GM18951 (cell line): ENCODE results near the gene CSRP1.
A peak's percentile ranks its signal among the peaks of the same experiment; 100 is the strongest.
"Not testable (repeated sequence)": the region's sequence is repeated elsewhere in the genome, so short reads cannot be mapped to it uniquely, and the experiment has no call there.

Source experiments
- POLR2A ChIP-seq: IDR thresholded peaks from 4 replicates; pipeline ENCODE4 v1.6.1; 2011; ENCODE audit warnings: mild to moderate bottlenecking; ENCODE audit not compliant: insufficient read length, insufficient read depth; ENCODE audit errors: extremely low read depth
- in situ Hi-C: fragments of 300-500 bp; cut with MboI; formaldehyde crosslinking; loops from one replicate; pipeline ENCODE4 v1.12.0; 2022; ENCODE audit warnings: low sequenced_read_pairs, mixed read lengths, inconsistent platforms; ENCODE audit not compliant: unreplicated experiment

CSRP1 gene

GRCh38 chr1:201476670-201477344, 30.1 kb downstream of the CSRP1 start:
- no peak for TF ChIP-seq POLR2A
- in situ Hi-C loops: no loop called here

- in situ Hi-C loops: no loop called here
- no peak for TF ChIP-seq POLR2A
Observed at GRCh38 chr1:201475915-201476669, 30.8 kb downstream of the CSRP1 start.

- no peak for TF ChIP-seq POLR2A
- in situ Hi-C loops: no loop called here
Observed at GRCh38 chr1:201475130-201475529, 31.8 kb downstream of the CSRP1 start.

- no peak for TF ChIP-seq POLR2A
- in situ Hi-C loops: no loop called here
Observed at GRCh38 chr1:201473296-201473695, 33.6 kb downstream of the CSRP1 start.

GRCh38 chr1:201472321-201472720, 34.6 kb downstream of the CSRP1 start:
- in situ Hi-C loops: not testable (repeated sequence)

- in situ Hi-C loops: no loop called here
Observed at GRCh38 chr1:201471772-201472171, 35.2 kb downstream of the CSRP1 start.

GRCh38 chr1:201470581-201470980, 36.3 kb downstream of the CSRP1 start:
- TF ChIP-seq POLR2A: no peak
- in situ Hi-C loops: no loop called here

More at GRCh38 chr1:201471772-201472171, 35.2 kb downstream of the CSRP1 start:
- TF ChIP-seq POLR2A: no peak

- TF ChIP-seq POLR2A: no peak
- in situ Hi-C loops: no loop called here
Observed at GRCh38 chr1:201469645-201470074, 37.3 kb downstream of the CSRP1 start.

GRCh38 chr1:201468844-201469644, 37.9 kb downstream of the CSRP1 start, which contains the start of gene PHLDA3:
Gene PHLDA3 (minus strand): TSS chr1:201469188. CDS start chr1:201468786, 402 bp downstream.
- in situ Hi-C loops: no loop called here
- peak; percentile 83 for TF ChIP-seq POLR2A

GRCh38 chr1:201468501-201468843, 38.5 kb downstream of the CSRP1 start:
- in situ Hi-C loops: no loop called here
- no peak for TF ChIP-seq POLR2A

- in situ Hi-C loops: no loop called here
- no peak for TF ChIP-seq POLR2A
Observed at GRCh38 chr1:201466492-201466891, 40.4 kb downstream of the CSRP1 start.

GRCh38 chr1:201465698-201466290, 41.1 kb downstream of the CSRP1 start:
- in situ Hi-C loops: no loop called here

GRCh38 chr1:201463071-201463552, 43.8 kb downstream of the CSRP1 start:
- no peak for TF ChIP-seq POLR2A
- in situ Hi-C loops: no loop called here

More at GRCh38 chr1:201465698-201466290, 41.1 kb downstream of the CSRP1 start:
- TF ChIP-seq POLR2A: no peak
